HCT116 (cell line): ENCODE results near the gene MESD.

Experiments
- POLR2A ChIP-seq: IDR thresholded peaks from 2 replicates; pipeline ENCODE4 v1.7.0; 2011; ENCODE audit warnings: borderline replicate concordance; ENCODE audit not compliant: insufficient read depth, insufficient read length; ENCODE audit errors: extremely low read depth
- RAD21 ChIP-seq: IDR thresholded peaks from 2 replicates; pipeline ENCODE4 v1.6.1; 2012; ENCODE audit warnings: low read depth, mild to moderate bottlenecking
- TF ChIP-seq, protein P1 (sequence below): IDR thresholded peaks from 2 replicates; pipeline ENCODE4 v1.6.1; 2012; ENCODE audit warnings: low read depth

DNA sequence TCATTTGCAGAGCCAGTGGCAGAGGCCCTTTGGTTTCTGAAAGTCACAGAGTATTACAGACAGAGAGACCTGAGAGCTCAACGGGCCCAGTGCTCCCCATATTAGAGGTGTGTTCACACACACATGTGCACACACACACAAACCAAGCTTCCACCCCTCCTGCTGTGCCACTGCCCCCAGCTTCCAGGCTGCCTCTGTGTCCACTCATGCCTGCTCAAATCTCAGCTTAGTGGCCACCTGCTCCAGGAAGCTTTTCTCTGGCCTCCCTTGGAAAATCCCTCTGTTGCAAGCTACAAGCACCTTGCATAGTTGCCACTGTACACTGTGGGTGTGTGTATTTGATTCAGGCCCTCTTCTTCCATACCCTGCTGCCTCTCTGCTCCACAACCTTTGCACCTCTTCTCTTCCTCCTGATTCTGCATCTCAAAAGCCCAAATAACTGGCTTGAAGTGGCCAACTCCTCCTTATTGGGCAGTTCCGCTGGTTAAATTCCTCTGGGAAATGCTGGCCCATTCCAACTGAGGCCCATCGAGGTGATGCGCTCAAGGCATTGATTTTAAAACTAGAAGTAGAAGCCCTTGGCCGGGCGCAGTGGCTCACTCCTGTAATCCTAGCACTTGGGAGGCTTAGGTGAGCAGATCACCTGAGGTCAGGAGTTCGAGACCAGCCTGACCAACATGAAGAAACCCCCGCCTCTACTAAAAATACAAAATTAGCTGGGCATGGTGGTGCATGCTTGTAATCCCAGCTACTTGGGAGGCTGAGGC, 23.0 kb downstream of the MESD start:
- no peak for TF ChIP-seq POLR2A
- TF ChIP-seq, protein P1, sequence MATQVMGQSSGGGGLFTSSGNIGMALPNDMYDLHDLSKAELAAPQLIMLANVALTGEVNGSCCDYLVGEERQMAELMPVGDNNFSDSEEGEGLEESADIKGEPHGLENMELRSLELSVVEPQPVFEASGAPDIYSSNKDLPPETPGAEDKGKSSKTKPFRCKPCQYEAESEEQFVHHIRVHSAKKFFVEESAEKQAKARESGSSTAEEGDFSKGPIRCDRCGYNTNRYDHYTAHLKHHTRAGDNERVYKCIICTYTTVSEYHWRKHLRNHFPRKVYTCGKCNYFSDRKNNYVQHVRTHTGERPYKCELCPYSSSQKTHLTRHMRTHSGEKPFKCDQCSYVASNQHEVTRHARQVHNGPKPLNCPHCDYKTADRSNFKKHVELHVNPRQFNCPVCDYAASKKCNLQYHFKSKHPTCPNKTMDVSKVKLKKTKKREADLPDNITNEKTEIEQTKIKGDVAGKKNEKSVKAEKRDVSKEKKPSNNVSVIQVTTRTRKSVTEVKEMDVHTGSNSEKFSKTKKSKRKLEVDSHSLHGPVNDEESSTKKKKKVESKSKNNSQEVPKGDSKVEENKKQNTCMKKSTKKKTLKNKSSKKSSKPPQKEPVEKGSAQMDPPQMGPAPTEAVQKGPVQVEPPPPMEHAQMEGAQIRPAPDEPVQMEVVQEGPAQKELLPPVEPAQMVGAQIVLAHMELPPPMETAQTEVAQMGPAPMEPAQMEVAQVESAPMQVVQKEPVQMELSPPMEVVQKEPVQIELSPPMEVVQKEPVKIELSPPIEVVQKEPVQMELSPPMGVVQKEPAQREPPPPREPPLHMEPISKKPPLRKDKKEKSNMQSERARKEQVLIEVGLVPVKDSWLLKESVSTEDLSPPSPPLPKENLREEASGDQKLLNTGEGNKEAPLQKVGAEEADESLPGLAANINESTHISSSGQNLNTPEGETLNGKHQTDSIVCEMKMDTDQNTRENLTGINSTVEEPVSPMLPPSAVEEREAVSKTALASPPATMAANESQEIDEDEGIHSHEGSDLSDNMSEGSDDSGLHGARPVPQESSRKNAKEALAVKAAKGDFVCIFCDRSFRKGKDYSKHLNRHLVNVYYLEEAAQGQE = no peak
- TF ChIP-seq RAD21 = no peak
